SKM-1 treated with dmso at 0.1 percent for 144 hours (cell line): ENCODE measurements around the gene MGP.

ENCODE experiments used
- DNase-seq: peaks from one replicate; lab custom pipeline; 2025; ENCODE audit not compliant: unreplicated experiment; lab: John Stamatoyannopoulos, UW

Gene MGP

DNA sequence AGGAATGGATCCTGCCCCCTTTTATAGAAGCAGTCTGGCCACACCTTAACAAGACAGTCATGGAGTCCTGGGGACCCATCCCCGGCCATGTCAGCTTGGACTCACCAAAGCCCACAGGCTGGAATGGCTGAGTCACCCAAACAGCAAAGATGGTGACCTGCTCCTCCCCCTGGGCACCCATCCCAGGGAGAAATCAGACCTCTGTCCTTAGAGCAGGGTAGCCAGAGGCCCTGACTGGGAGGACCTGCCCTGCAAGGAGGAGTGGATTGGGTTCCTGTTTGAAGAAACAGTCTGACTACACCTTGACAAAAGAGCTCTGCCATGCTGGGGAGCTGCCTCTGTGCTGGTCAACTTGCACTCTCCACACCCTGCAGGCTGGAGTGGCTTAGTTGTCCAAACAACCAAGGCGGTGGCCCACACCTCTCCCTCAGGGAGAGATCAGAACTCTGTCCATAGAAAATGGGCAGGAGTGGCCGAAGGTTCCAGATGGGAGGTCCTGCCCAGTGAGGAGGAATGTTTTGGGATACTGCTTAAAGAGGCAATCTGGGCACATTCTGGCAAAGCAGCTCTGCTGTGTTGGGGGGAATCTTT is 16.6 kb downstream of the MGP start:
- DNase-seq: no peak

DNA sequence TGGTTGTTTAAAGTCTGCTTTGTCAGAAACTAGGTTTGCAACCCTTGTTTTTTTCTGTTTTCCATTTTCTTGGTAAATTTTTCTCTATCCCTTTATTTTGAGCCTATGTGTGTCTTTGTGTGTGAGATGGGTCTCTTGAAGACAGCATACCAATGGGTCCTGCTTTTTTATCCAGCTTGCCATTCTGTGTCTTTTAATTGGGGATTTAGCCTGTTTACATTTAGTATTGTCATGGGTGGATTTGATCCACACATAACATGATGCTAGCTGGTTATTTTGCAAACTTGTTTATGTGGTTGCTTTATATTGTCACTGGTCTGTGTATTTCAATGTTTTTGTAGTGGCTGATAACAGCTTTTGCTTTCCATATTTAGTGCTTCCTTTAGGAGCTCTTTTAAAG is 25.2 kb downstream of the MGP start:
- DNase-seq: no peak

DNA sequence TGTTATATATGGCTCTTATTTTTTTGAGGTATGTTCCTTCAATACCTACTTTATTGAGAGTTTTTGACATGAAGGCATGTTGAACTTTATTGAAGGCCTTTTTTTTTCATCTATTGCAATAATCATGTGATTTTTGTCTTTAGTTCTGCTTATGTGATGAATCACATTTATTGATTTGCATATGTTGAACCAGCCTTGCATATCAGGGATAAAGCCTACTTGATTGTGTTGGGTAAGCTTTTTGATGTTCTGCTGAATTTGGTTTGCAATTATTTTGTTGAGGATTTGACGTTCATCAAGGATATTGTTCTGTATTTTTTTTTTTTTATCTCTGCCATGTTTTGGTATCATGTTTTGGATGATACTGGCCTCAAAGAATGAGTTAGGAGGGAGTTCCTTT is 27.1 kb downstream of the MGP start:
- no peak for DNase-seq

DNA sequence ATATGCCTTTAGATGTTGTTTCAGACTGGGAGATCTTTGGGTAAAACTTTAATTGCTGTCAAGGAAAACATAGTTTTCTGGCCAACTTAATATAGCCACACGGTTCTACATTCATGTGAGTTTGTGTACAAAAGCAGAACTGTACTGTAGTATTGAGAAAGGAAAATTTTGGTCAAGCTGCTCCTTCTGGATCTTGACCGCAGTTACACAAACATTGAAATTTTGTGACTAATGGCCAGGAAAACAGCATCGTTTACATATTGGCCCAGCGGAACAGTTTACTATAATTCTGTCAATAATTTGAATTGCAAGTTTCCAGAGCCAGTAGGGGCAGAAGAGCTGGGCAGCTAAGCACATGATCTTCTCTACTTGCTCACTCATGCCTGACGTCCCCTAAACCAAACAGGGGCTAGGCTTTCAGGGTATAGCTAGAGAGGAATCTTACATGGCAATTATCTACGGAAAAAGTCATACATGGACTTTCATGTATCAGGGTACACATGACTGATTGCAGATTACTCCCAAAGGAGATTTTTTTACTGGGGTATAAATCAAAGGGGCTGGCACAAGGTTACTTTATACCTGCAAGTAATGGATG is 31.0 kb downstream of the MGP start:
- no peak for DNase-seq

DNA sequence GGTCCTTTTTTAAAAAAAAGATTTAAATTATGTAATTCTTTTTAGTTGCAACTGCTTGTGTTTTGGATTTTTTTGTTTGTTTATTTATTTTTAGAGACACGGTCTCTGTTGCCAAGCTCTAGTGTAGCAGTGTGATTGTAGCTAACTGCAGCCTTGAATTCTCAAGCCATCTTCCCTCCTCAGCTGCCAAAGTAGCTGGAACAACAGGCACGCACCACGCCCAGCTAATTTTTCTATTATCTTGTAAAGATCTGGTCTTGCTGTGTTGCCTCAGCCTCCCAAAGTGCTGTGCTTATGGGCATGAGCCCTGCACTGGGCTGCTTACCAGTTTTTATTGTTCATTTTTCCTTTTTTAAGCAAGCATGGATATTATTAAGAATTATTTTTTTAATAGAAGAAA is 31.7 kb downstream of the MGP start:
- DNase-seq: no peak

DNA sequence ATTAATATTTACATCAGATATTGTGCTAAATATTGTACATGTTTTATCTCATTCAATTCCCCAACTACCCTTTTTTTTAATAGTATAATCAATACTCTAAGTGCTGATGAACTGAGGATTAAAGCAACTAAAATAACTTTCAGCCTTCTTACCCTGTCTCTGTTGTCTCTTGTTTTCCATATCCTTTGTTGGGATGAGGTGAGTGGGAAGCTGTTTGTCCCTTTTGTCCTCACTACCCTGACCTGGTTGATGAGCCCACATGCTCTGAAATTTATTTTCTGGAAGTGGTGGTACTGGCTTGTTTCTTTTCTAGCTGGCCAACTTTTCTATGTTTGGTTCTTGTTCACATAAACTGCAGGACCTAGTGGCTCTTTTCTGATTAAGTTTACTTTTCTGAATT is 32.8 kb downstream of the MGP start:
- no peak for DNase-seq

DNA sequence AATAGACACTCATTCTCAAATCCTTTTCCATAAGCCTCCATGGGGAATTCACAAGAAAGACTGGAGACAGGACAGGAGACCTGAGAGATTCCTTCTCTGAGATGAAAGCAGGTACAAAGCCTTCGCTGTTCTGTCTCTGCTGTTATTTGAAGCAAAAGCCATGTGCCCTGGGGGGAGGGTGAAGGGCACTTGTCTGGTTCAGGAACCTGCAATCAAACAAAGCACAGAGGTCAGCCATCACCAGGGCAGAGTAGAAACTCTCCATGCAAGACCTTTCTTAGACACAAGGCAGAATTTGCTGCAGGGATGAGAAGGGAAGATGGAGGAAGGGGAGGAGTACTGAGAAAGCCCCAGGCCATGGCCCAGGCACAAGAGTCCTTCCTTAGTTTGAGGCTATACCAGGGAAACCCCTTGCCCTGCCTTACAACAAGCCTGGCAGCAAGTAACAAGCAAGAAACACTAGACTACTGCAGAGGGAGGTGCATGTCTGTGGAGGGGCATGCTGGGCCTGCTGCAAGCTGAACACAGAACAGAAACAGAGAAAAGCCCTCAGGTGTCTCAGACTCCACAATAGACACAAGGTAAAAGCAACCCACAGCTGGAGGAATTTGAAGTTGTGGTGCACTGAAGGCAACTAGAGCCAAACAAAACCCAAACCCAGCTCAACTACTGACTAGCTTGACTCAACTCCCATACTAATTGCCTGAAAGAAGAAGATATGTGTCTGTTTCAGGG is 34.6 kb downstream of the MGP start:
- no peak for DNase-seq

DNA sequence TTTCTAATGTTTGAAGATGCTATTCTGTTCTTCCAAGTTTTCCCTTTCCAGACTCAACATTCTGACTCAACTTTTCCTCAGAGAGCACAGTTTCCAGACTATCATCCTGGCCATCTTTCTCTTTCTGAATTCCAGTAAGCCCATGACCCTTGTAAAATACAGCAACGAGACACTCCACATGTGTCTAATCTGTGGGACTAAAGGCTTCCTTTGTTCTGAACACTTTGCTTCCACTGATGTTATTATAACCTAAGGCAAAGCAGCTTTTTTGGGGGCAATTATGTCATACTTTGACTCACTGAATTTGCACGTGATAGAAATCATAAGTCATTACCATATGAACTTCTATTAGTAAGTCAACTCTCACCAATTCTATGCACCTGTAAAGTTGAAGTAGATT is 36.0 kb downstream of the MGP start:
- DNase-seq: no peak

DNA sequence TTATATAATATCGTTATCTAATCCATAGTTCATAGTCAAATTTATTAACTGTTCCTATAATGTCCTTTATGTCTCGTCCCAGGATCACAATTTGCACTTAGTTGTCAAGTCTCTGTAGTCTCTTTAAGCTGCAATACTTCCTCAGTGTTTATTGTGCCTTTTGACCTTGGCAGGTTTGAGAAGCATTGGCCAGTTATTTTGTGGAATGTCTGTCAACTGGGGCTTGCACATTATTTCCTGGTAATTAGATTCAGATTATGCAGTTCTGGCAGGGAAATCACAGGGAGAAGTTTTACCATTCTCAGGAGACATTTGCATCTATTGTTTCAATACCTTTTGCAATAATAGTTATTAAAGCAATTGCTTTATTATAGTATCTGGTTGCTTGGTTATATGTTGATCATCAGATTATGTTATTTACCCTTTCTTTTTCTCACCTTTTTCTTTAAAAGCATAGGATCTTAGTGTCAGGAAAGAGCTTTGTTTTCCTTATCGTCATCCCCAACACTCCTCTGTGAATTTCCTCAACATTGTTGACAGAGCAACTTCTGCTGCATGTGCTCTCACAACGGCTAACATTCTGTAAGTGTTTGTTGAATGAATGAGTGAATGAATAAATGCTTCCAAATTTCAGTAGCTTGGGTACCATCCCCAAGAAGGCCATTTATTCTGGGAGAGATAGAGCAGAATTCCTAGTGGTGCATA is 38.6 kb downstream of the MGP start:
- no peak for DNase-seq

DNA sequence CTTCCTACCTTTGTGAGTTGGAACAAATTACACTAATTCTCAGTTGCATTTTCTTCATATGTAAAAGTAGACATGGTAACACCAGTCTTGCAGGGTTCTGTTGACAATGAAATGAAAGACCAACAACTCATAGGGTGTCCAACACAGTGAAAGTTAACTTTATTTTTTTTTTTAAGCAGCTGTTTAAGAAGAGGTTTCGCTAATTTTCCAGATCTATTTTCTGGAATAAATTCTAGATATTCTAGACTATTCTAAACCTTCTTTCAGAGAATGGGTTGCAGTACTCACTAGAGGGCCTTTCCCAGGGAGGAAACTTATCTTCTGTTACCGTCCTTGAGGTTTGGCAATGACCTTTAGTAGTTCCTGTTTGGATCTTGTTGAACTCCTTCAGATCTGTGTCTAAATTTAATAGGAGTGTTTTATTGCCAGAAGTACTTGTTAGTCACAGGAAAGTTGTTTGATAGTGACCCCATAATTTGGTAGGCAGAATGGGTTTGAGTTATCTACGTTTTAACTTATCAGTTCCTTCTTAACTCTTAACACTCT is 39.5 kb downstream of the MGP start:
- DNase-seq: peak; percentile 10

DNA sequence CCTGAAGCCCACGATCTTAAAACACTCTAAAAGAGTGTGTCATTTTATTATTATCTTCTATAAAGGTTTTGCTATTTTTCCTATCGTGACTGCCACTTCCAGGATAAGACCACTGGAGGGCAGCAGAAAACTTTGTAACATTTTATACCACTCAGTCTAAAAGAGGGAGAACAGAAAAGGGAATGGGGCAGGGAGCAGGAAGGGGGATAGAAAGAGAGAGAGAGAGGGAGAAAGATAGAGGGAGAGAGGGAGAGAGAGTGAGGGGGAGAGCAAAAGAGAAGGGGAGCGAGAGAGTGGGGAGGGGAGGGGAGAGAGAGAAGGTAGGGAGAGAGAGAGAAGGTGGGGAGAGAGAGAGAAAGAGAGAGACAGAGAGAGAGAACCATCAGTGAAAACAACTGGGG is 40.3 kb downstream of the MGP start:
- peak; percentile 16 for DNase-seq

DNA sequence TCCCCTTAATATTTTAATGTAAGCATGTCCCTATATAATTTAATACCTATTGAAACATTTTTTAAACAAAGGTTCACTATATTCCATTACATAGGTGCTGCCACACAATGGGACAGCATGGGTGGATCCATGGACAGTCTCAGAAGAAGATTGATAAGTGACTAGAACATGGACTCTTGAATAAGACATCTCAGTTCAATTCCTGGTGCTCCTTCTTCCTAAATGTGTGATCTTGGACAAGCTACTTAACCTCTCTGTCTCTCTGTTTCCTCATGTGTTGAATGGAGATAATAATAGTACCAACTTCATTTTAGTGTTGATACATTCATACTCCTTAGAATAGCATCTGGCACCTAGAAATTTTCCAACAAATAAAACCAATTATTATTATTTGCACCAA is 41.3 kb downstream of the MGP start:
- DNase-seq: no peak

DNA sequence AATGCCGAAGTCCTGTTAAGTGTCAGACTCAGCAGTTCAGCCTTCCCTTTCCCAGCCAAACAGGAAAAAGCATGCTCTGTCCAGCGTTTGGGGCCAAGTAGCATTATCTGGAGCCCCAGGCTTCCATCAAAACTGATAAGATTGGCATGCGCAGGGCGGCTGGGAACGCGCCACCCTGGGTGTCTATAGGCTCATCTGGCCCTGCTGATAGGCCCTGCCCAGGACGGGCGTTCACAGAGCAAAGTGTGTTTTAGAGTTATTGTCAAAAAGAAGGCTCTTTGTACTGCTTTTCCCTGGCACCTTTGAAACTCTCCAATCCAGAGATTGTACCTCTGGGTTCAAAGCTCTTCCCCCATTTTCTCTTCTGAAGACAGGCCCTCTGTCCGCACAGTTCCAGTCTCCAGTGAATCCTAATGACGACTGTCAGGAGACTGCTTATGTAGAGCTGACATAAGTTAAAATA is 42.2 kb downstream of the MGP start, which contains the start of gene ART4:
Gene ART4 (minus strand): TSS at position 102 of the 463 bp plus-strand sequence. CDS start 413 bp downstream, outside the sequence.
- DNase-seq: no peak

DNA sequence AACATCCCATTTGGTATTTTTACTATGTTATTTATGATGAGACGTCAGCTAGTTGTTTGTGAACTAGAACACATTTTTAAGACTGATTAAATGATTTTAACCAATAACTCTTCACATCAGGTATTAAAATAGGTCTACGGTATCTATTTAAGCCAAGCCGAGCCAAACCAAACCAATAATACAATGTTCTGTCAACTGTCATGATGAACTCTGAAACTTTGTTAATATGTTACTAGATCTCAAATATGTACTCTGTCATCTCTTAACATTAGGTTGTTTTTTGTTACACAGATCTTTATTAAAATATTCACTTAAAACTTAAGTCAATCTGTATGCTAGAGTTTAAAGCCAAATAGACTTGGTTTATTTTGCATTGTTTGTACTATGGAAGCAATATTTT is 43.3 kb downstream of the MGP start:
- no peak for DNase-seq

DNA sequence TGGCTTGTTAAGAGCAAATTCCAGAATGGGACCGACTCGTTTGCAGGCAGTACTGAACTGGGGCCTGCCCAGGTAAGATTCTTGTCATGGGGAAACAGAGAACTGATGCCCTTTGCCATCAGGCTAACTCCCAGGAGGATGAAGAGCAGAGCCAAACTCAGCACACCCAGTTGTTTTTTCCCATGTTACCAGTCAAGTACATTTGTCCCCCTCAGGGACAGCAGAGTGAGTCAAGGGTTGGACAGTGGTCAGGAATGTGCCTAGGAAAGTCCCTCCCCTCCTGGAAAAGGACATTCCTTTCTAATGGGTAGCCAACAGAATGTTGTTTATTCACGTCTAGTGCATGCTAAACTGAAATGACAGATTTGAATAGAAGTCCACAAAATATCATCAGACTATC is 43.9 kb downstream of the MGP start:
- no peak for DNase-seq

DNA sequence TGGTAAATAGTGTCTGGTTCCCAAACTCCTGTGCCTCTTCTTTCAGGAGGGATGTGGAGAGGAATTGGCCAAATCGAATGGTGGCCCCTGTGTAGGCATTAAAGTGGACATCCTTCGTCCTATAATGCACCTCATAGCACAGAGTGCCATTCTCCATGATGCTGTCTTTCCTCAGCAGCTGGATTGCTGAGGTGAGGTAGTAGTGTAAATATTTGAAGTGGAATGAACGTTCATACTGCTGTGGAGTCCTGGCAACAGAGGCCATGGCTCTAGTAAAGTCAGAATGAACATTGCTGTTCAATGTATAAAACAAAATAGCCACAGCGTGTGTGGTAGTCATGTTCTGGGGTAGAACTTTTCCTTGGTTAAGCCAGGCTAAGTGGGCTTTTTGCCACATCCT is 45.0 kb downstream of the MGP start:
- no peak for DNase-seq

DNA sequence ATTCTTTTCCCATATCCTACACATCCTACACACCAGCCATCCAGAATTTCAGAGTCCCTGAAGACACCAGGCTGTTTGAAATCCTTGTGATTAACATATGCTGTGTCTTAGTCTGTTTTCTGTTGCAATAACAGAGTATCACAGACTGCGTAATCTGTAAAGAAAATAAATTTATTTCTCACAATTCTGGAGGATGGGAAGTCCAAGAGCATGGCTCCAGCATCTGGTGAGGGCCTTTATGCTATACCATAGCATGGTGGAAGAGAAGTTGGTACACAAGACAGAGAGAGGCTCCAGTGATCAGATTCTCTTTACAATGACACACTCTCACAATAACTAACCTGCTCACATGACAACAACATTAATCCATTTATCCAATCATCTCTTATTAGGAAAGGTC is 46.4 kb downstream of the MGP start:
- DNase-seq: no peak

DNA sequence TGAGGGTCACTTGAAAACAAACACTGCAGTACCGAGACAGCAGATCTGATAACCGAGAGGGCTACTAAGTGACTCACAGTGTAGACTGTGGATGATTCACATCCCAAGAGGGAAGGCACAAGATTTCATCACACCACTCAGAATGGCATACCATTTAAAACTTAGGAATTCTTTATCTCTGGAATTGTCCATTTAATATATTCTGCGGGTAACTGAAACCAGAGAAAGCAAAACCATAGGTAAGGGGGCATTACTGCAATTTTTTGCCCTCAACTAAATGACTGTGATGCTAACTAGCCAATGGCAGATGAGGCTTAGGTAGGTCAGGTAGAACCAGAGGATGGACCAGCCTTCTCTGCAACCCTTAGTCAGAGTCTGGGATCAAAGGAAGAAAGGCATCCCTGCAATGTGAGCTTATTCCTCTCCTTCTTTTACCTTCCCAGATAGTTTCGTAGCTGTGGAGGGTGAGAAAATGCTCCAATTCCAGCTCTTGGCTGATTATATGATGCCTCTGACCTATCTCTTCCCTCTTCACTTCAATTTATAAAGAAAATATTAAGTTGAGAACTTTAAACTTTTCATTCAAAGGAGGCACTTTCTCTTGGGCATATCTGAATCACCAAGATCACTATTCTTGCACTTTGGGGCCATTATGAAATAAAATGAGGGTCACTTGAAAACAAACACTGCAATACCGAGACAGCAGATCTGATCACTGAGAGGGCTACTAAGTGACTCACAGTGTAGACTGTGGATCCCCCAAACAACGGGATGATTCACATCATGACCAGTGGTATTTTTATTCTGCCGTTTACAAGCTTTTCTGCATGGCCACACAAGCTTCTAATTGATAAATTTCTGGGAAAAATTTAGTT is 49.1 kb downstream of the MGP start:
- no peak for DNase-seq

DNA sequence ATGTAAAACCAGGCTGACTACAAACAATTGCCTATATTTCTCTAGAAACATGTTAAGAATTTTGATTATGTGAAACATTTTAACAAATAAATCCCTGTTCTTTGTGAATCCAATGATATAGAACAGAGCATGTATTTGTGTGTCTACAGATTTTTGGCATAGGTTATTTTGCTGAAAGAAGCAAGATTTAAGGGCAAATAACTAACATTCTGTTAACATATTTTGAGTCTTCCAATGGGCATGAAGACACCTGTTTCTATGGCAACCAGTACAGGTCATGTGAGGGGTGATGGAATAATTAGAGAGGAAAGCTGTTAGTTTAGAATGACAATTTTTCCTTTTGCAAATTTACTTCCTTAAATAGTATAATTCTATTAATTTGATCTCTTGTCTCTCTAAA is 51.1 kb downstream of the MGP start:
- DNase-seq: no peak

DNA sequence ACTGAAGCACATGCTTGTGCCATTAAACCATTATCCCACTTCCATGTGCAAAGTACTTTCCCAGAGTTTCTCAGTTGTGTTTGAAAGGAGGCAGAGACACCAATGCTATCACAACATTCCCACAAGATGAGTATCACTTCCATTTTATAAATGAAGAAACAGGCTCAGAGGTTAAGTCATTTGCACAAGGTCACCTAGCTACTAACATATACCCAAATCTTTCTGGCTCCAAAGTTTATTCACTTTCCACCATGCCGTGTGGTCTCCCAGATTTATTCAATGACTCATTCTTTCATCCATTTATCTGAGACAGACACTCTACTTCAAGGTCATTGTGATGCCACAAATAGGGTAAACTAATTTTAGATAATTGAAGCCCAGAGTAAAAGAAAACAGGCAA is 51.7 kb downstream of the MGP start:
- DNase-seq: no peak

DNA sequence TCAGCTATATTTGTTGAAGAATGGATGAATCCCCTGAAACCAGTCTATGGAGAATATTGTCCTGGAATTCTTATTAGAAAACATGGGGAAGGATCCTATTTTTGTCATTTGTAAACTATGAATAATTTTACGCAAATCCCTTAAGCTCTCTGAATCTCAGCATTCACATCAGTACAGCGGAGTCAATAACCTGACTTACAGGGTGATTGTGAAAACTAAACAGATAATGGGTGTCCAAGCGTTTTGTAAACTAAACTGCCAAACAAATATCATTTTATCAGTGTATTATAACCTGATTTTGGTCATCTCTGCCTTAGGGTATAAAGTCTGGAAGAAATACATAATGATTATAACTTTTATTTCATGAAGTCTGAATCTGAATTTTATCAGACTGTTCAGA is 52.3 kb downstream of the MGP start:
- DNase-seq: no peak
